ENCODE measurements around the gene PRR27.

DNA sequence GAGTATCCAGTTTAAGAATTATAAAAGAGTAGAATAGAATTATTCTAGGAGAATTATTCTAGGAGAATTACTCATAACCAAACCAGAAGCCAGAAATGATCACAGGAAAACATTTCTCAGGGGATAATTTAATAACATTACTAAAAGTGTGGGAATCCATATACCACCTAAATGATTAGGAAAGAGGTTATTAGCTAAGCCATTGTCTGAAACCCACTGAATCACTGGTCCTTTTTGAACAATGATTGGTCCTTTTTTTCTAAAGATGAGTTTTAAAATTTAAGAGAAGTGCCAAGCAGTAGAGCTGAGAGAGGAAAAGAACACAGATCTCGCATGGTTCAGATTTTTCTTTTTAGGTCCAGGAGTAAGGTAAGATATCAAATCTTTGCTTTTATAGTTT is 41.4 kb downstream of the PRR27 start, which contains the start of gene ODAM:
- no peak for TF ChIP-seq POLR2AphosphoS5 (IDR thresholded peaks at IDR 0.05; ENCODE audit: low read depth, low read length)
- TF ChIP-seq, protein P1, sequence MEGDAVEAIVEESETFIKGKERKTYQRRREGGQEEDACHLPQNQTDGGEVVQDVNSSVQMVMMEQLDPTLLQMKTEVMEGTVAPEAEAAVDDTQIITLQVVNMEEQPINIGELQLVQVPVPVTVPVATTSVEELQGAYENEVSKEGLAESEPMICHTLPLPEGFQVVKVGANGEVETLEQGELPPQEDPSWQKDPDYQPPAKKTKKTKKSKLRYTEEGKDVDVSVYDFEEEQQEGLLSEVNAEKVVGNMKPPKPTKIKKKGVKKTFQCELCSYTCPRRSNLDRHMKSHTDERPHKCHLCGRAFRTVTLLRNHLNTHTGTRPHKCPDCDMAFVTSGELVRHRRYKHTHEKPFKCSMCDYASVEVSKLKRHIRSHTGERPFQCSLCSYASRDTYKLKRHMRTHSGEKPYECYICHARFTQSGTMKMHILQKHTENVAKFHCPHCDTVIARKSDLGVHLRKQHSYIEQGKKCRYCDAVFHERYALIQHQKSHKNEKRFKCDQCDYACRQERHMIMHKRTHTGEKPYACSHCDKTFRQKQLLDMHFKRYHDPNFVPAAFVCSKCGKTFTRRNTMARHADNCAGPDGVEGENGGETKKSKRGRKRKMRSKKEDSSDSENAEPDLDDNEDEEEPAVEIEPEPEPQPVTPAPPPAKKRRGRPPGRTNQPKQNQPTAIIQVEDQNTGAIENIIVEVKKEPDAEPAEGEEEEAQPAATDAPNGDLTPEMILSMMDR (IDR thresholded peaks at IDR 0.05): no peak
